Measurements from ENCODE around the gene TMEM179B.

TMEM179B gene

DNA sequence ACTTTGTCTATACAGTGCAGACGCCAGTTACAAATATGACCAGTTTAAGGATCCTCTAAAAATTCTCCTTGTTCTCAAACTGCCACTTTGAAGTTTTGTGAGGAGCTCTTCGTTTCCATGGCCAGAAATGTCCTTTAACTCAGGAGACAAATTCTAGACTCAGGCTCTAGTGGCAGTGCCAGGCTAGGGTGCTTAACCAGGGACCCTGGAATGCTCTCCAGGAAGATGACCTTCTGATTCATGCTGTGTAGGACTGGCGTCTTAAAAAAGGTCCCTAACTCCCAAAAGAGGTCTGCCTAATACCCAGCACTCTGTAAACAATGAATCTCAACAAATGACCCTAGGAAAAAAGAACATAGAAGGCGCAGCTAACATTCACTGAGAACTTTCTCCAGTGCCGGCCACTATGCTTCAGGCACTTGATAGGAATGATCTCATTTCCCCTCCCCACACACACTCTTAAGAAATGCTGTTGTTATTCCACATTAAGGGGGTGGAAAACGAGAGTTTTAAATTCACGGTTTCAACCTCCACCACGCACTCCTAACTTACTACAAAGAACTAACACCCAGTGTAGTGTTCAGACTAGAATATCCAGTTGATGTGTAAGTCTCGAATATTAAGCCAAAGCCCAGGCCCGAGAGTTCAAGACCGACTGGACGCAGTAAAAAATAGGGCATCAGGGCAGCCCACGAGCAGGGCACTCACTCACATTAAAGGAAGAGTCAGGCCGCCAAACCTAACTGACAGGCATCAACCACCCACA lies 17.3 kb downstream of the TMEM179B start:
- H3K4me3 ChIP-seq (ENCODE audit: low read depth, low read length), result peak overlapping the region; percentile 61
- DNase-seq (ENCODE audit: low read depth), result no peak
- TF ChIP-seq, protein P1, sequence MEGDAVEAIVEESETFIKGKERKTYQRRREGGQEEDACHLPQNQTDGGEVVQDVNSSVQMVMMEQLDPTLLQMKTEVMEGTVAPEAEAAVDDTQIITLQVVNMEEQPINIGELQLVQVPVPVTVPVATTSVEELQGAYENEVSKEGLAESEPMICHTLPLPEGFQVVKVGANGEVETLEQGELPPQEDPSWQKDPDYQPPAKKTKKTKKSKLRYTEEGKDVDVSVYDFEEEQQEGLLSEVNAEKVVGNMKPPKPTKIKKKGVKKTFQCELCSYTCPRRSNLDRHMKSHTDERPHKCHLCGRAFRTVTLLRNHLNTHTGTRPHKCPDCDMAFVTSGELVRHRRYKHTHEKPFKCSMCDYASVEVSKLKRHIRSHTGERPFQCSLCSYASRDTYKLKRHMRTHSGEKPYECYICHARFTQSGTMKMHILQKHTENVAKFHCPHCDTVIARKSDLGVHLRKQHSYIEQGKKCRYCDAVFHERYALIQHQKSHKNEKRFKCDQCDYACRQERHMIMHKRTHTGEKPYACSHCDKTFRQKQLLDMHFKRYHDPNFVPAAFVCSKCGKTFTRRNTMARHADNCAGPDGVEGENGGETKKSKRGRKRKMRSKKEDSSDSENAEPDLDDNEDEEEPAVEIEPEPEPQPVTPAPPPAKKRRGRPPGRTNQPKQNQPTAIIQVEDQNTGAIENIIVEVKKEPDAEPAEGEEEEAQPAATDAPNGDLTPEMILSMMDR (IDR thresholded peaks at IDR 0.05; ENCODE audit: low read depth, low read length, missing control alignments), result no peak

DNA sequence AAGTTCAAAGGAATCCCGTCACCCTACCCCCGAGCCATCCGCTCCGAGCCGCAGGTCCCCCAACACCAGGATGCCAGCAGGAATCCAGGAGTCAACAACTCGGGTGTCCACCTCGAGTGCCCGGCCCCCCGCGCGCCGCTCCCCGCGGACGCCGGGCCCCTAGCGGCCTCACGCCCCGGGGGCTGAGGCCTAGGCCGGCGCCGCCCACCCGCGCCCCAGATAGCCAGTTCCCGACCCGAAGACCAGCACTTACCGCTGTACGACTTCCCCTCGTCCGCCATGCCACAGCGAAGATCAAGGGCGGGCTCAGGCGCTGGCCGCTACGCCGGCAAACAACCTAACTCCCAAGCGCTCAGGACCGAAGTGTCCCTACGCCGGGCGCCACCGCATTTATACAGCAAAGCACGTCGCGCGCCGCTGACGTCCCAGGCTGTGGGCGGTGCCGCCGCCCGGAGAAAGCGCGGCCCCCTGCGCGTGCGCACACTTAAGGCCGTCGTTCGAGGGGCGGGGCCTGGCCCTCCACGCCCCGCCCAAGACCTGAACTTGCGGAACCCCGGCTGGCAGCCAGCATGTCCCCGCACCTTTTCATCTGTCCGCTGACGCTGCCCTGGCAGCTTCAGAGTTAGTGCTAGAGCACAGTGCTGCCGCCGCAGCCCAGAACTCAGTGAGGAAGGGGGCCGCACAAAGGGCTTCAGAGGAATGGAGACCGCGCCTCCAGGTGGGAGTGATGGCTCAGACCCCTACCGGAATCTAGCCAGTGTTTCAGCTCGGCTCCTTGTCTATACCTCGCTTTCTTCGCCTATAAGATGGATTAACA lies 18.1 kb downstream of the TMEM179B start, which contains the start of gene NXF1:
TSS of gene NXF1 (minus strand) at position 365 of the 817 bp plus-strand sequence. CDS start at position 281, 84 bp downstream.
- peak within 1 kb of the TSS; percentile 61 for H3K4me3 ChIP-seq (ENCODE audit: low read depth, low read length)
- peak; percentile 84 for DNase-seq (ENCODE audit: low read depth)
- TF ChIP-seq, protein P1 (IDR thresholded peaks at IDR 0.05; ENCODE audit: low read depth, low read length, missing control alignments), result peak; percentile 19

DNA sequence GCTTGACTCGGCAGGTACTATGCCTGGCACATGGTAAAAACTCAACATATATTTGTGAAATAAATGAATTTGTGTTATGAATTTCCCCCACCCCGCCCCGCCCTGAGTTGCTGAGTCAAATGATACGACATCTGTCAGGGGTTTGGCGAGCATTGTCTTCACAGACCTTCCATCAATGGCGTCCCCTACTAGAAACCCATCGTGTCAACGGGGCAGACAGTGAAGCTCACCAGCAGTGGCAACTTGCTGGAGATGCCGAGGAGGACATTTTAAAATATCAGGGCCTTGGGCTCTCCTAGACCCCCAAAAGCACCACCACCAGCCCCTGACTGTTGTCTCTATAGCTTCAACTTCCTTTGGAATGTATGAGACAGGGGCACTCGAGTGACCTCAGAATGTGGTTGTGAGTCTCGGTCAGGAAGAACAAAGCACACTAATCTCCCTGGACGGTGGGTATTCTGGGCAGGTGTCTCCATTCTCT lies 18.8 kb downstream of the TMEM179B start:
- TF ChIP-seq, protein P1 (IDR thresholded peaks at IDR 0.05; ENCODE audit: low read depth, low read length, missing control alignments), result no peak
- no peak for DNase-seq (ENCODE audit: low read depth)
- peak overlapping the region; percentile 61 for H3K4me3 ChIP-seq (ENCODE audit: low read depth, low read length)

DNA sequence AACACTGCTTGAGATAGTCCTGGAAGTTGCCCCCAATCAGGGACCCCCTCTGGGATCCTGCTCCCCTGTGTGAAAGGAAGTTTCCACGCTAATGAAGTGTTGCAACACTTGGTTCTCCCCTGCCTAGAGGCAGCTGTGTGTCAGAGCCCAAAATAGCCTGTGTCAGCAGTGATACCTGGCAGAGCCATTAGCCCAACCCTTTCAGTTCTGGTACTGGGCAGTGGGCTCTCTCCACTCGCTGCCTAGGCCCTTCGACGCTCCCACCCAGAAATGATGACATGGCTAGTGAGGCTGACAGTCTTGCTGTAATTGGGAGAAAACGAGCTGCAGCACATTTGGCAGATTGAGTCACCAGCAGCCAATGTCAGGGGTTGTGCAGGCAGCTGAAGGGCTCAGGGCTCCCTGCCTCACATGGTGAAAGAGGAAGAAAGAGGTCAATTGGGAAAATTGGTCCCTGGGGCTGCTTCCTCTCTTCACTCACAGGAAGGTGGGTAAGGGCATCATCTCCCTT lies 19.5 kb downstream of the TMEM179B start:
- TF ChIP-seq, protein P1 (IDR thresholded peaks at IDR 0.05; ENCODE audit: low read depth, low read length, missing control alignments), result no peak
- DNase-seq (ENCODE audit: low read depth), result no peak
- no peak overlapping the region; the same call in 1 of the 2 replicates for H3K4me3 ChIP-seq (ENCODE audit: low read depth, low read length)

DNA sequence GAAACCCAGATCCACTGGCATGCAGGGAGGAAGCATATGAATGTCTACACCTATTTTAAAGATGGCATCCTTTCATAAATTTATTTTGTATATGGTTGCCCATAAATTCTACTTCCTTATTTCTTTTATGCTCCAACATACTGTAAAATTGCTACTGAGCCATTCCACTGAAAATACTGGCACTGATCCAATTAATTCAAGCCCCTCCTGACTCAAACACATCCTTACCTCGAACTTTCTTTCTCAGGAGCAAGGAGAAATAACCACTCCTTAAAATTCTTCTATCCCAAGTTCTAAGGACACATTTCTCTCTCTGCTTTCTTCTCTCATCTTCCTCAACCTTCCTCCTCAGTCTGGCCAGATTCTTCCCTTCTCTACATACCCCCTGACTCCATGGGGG lies 23.5 kb downstream of the TMEM179B start:
- TF ChIP-seq, protein P1 (IDR thresholded peaks at IDR 0.05; ENCODE audit: low read depth, low read length, missing control alignments), result no peak
- DNase-seq (ENCODE audit: low read depth), result no peak
- H3K4me3 ChIP-seq (ENCODE audit: low read depth, low read length), result no peak overlapping the region

DNA sequence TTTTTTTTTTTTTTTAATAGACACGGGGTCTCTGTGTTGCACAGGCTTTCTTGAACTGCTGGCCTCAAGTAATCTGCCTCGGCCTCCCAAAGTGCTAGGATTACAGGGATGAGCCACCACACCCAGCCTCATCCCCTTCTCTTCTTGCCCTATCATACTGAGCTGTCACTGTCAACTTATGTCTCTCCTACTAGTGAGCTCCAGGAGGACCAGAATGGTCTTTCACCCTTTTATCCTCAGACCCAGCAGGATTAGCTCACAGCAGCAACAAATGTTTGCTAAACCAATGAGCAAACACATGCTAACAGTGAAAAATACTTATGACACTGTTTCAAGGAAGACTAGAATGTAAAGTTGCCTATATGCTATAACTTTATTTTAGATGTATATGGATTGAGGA lies 24.5 kb downstream of the TMEM179B start:
- TF ChIP-seq, protein P1 (IDR thresholded peaks at IDR 0.05; ENCODE audit: low read depth, low read length, missing control alignments), result no peak

More for the DNA sequence above, 24.5 kb downstream of the TMEM179B start:
- DNase-seq (ENCODE audit: low read depth), result no peak
- H3K4me3 ChIP-seq (ENCODE audit: low read depth, low read length), result no peak overlapping the region
